Stomach smooth muscle (tissue), 2 donors: ENCODE measurements around the gene ZBTB16.

Experiments
- H3K27ac ChIP-seq: one replicate; pipeline ENCODE4 v1.7.0; 2013; ENCODE audit warnings: mild to moderate bottlenecking, low read length, inconsistent platforms
- H3K27me3 ChIP-seq, 2 donors: one replicate each; pipeline ENCODE4 v1.7.0; 2013; ENCODE audit warnings: low read length in 2 of 2; ENCODE audit not compliant: insufficient read depth in 2 of 2, control insufficient read depth in 1 of 2
- H3K36me3 ChIP-seq, 2 donors: one replicate each; pipeline ENCODE4 v1.7.0; 2013; ENCODE audit warnings: low read length in 2 of 2; ENCODE audit not compliant: control insufficient read depth in 2 of 2, insufficient read depth in 2 of 2
- H3K4me1 ChIP-seq: one replicate; pipeline ENCODE4 v1.7.0; 2013; ENCODE audit warnings: low read length; ENCODE audit not compliant: control insufficient read depth, insufficient read depth
- H3K4me3 ChIP-seq, 2 donors: one replicate each; pipeline ENCODE4 v1.7.0; 2013; ENCODE audit warnings: low read length in 2 of 2
- H3K9ac ChIP-seq, 2 donors: one replicate each; pipeline ENCODE4 v1.7.0; 2013; ENCODE audit warnings: low read length in 2 of 2, mild to moderate bottlenecking in 1 of 2
- H3K9me3 ChIP-seq, 2 donors: one replicate each; pipeline ENCODE4 v1.7.0; 2013; ENCODE audit warnings: low read length in 2 of 2; ENCODE audit not compliant: control insufficient read depth in 2 of 2
- donor health status: healthy.
- donor health status: Pancreatic carcinoma.

The ZBTB16 gene

GRCh38 chr11:114130629-114131277 lies 71.2 kb downstream of the ZBTB16 start:
- H3K27ac ChIP-seq: no peak overlapping the region
- H3K9ac ChIP-seq: no peak overlapping the region
- peaks cover 83% of the 10 kb centered on the region for H3K4me1 ChIP-seq
- no peaks in the 10 kb centered on the region for H3K9me3 ChIP-seq
- H3K27me3 ChIP-seq: no peaks in the 10 kb centered on the region
- no peak overlapping the region for H3K4me3 ChIP-seq
- H3K36me3 ChIP-seq: peaks cover 4 to 8% of the 10 kb centered on the region in 2 donors

DNA sequence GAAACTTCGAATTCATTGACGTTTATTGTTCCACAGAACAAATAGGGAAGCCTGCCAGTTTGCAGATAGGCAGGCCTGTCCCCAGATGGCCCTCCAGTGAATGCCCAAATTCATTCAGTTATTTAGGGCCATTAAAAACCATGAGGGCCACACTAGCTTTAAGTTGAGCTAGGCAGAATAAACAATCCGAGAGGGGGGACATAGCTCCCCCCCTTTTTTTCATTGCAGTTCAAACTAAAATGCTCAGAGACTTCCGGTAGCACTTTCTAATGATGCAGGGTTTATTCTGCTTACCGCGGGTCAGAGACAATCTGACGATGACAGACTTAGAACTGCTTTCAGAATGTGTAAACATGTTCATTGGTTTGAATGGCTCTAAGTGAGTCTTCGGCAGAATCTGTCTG lies 72.0 kb downstream of the ZBTB16 start:
- Histone ChIP-seq H3K27me3 (no peaks in the 10 kb centered on the region), H3K36me3 (peaks cover 4 to 6% of the 10 kb centered on the region in 2 donors), H3K4me1 (peaks cover 83% of the 10 kb centered on the region), H3K27ac (no peak overlapping the region), H3K9me3 (no peaks in the 10 kb centered on the region), H3K9ac (no peak overlapping the region), H3K4me3 (no peak overlapping the region)

- peak overlapping the region in 1 of 2 donors; percentile 29 for H3K4me3 ChIP-seq
- peaks cover 80% of the 10 kb centered on the region for H3K4me1 ChIP-seq
- H3K9ac ChIP-seq: no peak overlapping the region
Measured at GRCh38 chr11:114132417-114132816, 72.9 kb downstream of the ZBTB16 start.

DNA sequence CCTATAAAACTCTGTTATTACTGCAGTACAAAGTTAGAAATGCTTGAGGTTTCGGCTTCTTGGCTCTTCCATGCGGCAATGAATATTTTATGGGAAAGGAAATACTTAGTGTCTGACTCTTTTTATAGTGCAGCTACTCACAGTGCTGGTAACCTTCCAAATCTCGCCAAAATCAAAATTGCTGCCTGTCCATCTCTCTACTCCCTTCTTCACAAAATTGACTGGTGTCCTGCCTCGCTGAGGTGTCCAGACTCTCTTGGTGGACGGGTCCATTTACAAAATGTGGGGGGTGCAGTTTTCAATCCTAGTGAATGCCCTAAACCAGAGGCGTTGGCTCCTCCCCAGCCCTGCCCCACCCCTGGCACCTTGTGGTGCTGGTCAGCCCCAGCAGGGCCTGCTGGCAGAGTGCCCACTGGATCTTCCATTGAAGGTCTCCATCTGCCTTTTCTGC lies 73.5 kb downstream of the ZBTB16 start:
- Histone ChIP-seq H3K9me3 (no peaks in the 10 kb centered on the region), H3K36me3 (peaks cover 0 to 3% of the 10 kb centered on the region in 2 donors), H3K9ac (no peak overlapping the region), H3K4me3 (peak overlapping the region in 1 of 2 donors; percentile 29), H3K27ac (peak overlapping the region; percentile 24), H3K4me1 (peaks cover 81% of the 10 kb centered on the region), H3K27me3 (no peaks in the 10 kb centered on the region)

More at GRCh38 chr11:114132417-114132816, 72.9 kb downstream of the ZBTB16 start:
- Histone ChIP-seq H3K27me3 (no peaks in the 10 kb centered on the region), H3K36me3 (peaks cover 1 to 5% of the 10 kb centered on the region in 2 donors), H3K9me3 (no peaks in the 10 kb centered on the region), H3K27ac (peak overlapping the region; percentile 24)

DNA sequence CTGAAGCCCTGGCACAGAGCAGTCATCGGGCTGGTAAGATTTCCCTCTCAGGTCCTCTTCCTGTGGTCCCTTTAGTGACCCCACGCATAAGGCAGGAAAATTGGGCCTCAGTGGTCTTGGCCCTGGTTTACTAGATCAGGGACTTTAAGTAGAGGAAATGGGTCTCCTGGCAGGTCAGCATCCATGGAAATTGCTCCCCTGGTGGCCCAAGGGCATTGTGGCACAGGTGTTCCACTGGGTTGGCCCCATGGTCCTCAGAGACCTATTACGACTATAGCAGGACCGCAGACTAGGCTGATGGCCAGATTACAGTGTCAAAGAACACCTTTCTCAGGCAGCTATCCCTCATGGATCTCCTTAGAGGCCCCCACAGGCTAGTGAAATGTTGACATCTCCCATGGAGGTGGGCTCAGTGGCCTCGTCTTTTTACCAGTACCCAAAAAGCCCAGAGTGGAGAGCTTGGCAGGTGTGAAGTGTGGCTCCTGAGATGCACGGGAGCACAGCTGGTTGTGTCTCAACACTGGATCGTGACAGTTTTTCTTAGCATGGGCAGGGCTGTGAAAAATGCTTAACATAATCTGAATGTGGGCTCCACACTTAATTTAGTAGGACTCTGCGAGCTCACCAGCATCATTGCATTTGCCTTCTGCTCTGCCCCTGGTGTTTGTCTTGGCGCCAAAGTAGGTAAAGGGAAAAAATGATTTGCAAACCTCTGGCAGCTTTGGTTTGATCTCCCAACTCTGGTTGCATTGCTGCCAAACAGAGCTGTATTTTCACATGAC lies 74.2 kb downstream of the ZBTB16 start:
- Histone ChIP-seq H3K9ac (no peak overlapping the region), H3K27ac (peak overlapping the region; percentile 53)

GRCh38 chr11:114134870-114135269 lies 75.4 kb downstream of the ZBTB16 start:
- peaks cover 0 to 3% of the 10 kb centered on the region in 2 donors for H3K36me3 ChIP-seq
- H3K9me3 ChIP-seq: no peaks in the 10 kb centered on the region
- no peak overlapping the region for H3K4me3 ChIP-seq
- no peak overlapping the region for H3K27ac ChIP-seq
- H3K9ac ChIP-seq: no peak overlapping the region
- peaks cover 76% of the 10 kb centered on the region for H3K4me1 ChIP-seq
- H3K27me3 ChIP-seq: no peaks in the 10 kb centered on the region

More for the DNA sequence above, 74.2 kb downstream of the ZBTB16 start:
- H3K27me3 ChIP-seq: no peaks in the 10 kb centered on the region
- peaks cover 76% of the 10 kb centered on the region for H3K4me1 ChIP-seq
- H3K9me3 ChIP-seq: no peaks in the 10 kb centered on the region
- peak overlapping the region in 1 of 2 donors; percentile 29 for H3K4me3 ChIP-seq
- peaks cover 0 to 3% of the 10 kb centered on the region in 2 donors for H3K36me3 ChIP-seq

GRCh38 chr11:114135737-114136151 lies 76.2 kb downstream of the ZBTB16 start:
- Histone ChIP-seq H3K9me3 (no peaks in the 10 kb centered on the region), H3K36me3 (peaks cover 0 to 3% of the 10 kb centered on the region in 2 donors), H3K4me3 (no peak overlapping the region), H3K4me1 (peaks cover 73% of the 10 kb centered on the region), H3K9ac (peak overlapping the region in 1 of 2 donors; percentile 29), H3K27me3 (no peaks in the 10 kb centered on the region), H3K27ac (peak overlapping the region; percentile 18)

DNA sequence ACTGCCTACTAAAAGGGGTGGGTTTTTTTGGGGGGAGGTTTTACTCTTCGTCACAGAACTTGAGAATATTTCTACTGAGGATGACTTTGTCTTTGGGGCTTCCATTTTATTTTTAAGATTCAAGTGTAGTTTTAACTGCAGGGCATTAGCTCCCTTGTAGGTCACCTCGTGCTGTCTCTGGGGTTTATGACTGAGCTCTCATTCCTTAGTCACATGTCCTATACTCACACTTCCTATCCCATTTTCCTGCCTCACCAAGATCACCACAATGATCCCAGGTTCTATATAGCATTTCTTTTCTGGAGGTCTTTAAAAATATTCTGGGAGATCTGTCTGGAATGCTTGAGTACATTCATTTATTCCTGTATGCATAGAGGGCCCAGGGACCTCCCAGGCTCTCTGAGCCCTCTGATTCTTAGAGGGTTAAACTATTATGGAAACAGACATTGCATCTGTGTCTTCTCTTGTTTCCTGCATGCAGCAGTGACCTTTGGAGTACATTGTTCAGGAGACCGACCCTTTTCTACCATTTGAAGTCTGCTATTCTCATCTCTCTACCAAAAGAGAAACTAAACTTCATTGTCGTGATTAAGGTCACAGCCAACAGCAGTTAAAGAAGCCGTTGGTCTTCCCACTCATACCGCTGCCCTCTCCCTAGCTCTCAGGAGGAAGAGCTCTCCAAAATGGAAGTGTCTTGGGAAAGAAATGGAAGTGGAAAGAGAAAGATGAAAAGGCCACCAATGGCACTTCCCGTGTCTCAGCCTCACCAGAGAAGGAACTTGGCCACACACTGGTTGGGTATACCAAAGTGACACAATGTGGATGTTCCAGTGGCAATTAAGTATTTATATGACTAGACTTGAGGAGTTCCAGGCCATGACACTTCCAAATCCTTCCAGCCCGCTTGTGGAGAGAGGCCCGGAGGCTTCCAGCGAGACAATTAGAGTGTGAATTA lies 77.5 kb downstream of the ZBTB16 start:
- peak overlapping the region; percentile 37 for H3K27ac ChIP-seq
- peaks cover 66% of the 10 kb centered on the region for H3K4me1 ChIP-seq
- H3K27me3 ChIP-seq: no peaks in the 10 kb centered on the region
- H3K36me3 ChIP-seq: peaks cover 0 to 8% of the 10 kb centered on the region in 2 donors
- H3K4me3 ChIP-seq: peak overlapping the region in 1 of 2 donors; percentile 29
- no peak overlapping the region for H3K9ac ChIP-seq
- H3K9me3 ChIP-seq: no peaks in the 10 kb centered on the region

GRCh38 chr11:114137838-114138237 lies 78.3 kb downstream of the ZBTB16 start:
- Histone ChIP-seq H3K36me3 (peaks cover 0 to 8% of the 10 kb centered on the region in 2 donors), H3K9me3 (no peaks in the 10 kb centered on the region), H3K4me1 (peaks cover 60% of the 10 kb centered on the region), H3K4me3 (no peak overlapping the region), H3K9ac (no peak overlapping the region), H3K27ac (peak overlapping the region; percentile 37), H3K27me3 (no peaks in the 10 kb centered on the region)

- Histone ChIP-seq H3K27ac (no peak overlapping the region), H3K4me3 (no peak overlapping the region), H3K4me1 (peaks cover 58% of the 10 kb centered on the region)
Measured at GRCh38 chr11:114138411-114138810, 78.9 kb downstream of the ZBTB16 start.

More at GRCh38 chr11:114138411-114138810, 78.9 kb downstream of the ZBTB16 start:
- H3K36me3 ChIP-seq: peaks cover 0 to 8% of the 10 kb centered on the region in 2 donors
- H3K9me3 ChIP-seq: no peaks in the 10 kb centered on the region
- H3K27me3 ChIP-seq: no peaks in the 10 kb centered on the region
- no peak overlapping the region for H3K9ac ChIP-seq
